PC-3 (cell line): Measurements from ENCODE around the gene DNAJB4.
"Not testable (repeated sequence)": the region's sequence is repeated elsewhere in the genome, so short reads cannot be mapped to it uniquely, and the experiment has no call there.

Experiments
- EZH2 ChIP-seq: fragments of 300-600 bp; sonication (generic); IDR thresholded peaks from one replicate; pipeline ENCODE4 v1.6.1; 2017; ENCODE audit warnings: antibody characterized with exemption, mild to moderate bottlenecking, low read length; ENCODE audit not compliant: unreplicated experiment
- TF ChIP-seq, protein P1 (sequence below): fragments of 300-600 bp; sonication (generic); conservative IDR thresholded peaks from 2 replicates; pipeline ENCODE4 v1.5.1; 2017; ENCODE audit warnings: antibody characterized with exemption, low read depth, mild to moderate bottlenecking, low read length

DNA sequence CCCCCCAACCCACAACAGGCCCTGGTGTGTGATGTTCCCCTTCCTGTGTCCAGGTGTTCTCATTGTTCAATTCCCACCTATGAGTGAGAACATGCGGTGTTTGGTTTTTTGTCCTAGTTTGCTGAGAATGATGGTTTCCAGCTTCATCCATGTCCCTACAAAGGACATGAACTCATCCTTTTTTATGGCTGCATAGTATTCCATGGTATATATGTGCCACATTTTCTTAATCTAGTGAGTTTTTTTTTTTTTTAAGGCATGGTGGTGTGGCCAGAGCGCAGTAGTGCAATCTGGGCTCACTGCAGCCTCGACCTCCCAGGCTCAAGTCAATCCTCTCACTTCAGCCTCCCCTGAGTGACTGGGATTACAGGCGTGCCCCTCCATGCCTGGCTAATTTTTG, 16.4 kb downstream of the DNAJB4 start:
- TF ChIP-seq, protein P1, sequence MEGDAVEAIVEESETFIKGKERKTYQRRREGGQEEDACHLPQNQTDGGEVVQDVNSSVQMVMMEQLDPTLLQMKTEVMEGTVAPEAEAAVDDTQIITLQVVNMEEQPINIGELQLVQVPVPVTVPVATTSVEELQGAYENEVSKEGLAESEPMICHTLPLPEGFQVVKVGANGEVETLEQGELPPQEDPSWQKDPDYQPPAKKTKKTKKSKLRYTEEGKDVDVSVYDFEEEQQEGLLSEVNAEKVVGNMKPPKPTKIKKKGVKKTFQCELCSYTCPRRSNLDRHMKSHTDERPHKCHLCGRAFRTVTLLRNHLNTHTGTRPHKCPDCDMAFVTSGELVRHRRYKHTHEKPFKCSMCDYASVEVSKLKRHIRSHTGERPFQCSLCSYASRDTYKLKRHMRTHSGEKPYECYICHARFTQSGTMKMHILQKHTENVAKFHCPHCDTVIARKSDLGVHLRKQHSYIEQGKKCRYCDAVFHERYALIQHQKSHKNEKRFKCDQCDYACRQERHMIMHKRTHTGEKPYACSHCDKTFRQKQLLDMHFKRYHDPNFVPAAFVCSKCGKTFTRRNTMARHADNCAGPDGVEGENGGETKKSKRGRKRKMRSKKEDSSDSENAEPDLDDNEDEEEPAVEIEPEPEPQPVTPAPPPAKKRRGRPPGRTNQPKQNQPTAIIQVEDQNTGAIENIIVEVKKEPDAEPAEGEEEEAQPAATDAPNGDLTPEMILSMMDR: not testable (repeated sequence)
- not testable (repeated sequence) for TF ChIP-seq EZH2
